HG03196 (cell line): Measurements from ENCODE around the gene VAC14.
"Not testable (repeated sequence)": the region's sequence is repeated elsewhere in the genome, so short reads cannot be mapped to it uniquely, and the experiment has no call there.

Experiments
- ATAC-seq: cut with Tn5 transposase; IDR thresholded peaks from one replicate; pipeline ENCODE4 v1.9.1; 2021; ENCODE audit not compliant: unreplicated experiment

Gene VAC14

DNA sequence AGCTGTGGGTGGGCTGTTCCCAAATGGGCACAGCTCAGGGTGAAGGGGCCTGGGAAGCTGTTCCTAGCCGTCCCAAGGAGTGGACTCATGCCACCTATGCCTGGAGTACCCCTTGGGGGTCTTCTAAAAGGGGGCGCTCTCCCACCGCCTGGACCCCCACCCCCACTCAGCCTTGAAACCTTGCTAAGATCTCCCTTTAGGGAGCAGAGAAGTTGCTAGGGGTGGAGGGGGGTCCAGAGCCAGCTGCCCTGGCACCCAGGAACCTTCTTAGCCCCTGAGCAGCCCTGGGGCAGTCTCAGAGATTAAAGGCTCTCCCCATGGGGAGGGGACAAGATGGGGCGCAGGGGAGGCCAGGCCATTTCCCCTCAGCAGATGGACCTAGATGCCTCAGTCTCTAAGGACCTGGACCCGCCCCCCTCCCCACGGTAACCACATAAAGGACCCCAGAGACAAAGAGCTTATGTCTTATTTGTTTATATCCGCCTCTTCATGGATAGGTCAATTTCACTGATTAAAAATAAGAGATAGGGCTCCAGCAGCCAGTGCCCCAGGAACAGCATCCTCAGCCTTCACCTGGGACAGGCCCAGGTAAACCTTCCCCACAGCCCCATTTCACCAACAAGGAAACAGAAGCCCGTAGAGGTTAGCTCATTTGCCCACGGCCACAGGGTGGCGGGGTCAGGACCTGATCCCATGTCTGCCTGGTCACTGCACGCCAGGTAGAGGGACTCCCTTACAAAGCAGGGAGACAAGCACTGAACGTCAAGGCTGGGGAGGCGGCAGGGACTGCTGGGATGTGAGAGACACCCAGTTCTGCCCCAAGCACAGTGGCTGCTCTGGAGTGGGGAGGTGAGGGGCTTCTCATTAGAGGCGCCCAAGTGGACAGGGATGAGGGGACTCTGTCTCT lies 118.5 kb downstream of the VAC14 start:
- no peak for ATAC-seq

DNA sequence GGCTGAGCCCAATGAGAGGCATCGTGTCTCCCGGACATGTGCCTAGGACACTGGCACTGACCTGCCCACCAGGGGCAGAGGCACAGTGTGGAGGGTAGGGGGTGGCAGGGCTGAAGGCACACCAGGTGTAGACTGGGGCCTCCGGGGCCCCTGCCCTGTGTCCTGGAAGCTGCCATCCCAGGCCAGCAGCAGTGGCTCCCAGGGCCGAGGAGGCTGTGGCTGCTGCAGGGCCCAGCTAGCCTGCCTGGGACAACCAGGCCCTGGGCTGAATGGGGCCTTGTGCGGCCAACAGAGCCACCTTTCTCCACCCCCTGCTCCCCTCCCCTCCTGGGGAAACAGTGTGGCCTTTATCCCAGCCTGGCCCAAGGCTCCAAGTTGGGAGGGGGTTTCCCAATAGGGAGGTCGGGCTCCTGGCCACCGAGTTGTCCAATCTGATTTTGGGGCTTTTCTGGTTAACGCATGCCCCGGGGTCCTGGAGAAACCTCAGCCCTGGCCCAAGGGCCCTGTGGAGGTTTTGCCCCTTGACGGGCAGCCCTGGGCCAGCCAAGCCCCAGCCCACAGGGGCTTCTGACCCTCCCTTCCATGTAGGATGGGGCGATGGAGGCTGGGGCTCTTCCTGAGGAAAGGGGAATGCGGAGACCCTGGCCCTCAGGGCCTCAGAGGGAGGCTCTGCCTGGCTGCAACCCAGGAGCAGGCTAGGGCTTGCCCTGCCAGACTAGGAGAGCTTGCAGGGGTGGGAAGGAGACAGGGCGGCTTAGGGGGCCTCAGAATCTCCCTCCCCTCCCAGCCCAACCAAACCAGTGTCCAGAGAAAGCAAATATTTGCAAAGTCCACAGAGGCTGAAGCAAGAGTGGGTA lies 119.3 kb downstream of the VAC14 start:
- ATAC-seq, result no peak

DNA sequence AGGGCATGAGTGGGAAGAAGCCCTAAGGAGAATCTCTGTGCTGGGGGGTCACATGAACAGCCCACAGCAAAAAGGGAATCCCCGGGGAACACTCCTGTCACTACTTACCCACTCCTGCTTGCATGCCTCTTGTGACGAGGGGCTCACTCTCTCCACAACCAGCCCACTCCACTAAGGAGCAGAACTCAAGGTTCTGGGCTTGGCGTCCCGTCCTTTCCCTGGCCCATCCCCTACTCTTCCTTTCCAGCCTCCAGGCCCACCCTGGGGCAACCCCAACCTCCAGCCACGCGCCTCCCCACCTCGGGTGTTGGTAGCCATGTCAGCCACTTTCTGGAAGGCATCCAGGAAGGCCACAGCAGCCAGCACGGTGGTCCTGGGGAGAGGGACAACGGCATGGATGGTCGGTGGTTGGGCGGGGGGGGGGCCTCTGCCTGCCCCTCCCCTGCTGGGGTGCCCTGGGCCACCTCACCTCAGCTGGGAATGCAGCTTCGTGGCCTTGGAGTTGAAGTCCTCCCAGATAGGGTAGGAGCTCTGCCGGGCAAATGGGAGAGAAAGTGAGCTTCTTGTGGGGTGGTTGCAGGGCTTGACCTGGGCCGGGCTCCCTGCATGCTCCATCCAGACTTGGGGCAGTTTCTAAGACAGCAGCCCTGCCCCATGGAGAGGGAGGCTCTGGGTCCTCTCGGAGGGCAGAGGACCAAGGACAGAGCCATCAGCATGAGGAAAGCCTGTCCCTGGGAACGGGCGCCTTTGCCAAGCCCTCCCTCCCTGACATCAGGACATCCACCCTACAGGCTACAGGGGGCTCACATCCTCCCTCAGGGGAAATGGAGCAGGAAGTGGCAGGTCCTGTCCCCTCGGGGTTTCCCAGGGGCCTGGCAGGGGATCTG lies 120.2 kb downstream of the VAC14 start:
- no peak for ATAC-seq

DNA sequence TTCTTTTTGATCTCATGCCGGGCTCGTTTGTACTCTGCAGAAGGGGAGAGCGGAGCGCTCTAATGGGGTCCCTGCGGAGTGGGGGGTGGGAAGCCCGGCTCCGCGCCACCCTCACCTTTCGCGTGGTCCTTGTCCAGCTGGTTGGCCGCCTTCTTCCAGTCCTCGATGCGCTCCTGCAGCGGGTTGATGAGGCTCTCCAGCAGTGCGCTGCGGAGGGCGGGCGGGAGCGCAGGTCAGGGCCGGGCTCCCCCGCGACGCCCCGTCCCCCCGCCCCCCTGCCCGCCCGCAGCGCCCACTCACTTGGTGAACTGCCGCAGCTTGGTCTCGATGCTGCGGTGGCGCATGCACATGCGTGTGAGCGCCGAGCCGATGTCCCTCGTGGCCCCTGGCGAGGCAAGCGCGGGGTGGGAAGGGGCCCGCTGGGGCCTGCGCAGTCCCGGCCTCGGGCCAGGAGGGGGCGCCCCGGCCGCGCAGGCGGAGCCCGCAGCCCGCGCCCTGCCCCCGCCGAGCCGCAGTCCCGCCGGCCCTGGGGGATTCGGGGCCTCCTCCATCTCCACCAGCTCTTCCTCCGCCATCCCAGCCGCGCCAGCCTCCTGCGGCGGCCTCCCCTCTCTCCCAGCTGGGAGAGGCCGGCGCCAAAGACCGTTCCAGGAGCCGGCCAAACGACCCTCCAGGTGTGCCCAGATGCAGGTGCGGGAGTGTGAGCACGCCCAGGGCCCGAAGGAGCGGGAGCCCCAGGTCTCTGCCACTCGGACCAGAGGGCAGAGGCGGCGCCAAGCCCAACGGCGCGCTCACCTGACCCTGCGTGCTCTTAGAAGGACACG lies 121.1 kb downstream of the VAC14 start:
- no peak for ATAC-seq

DNA sequence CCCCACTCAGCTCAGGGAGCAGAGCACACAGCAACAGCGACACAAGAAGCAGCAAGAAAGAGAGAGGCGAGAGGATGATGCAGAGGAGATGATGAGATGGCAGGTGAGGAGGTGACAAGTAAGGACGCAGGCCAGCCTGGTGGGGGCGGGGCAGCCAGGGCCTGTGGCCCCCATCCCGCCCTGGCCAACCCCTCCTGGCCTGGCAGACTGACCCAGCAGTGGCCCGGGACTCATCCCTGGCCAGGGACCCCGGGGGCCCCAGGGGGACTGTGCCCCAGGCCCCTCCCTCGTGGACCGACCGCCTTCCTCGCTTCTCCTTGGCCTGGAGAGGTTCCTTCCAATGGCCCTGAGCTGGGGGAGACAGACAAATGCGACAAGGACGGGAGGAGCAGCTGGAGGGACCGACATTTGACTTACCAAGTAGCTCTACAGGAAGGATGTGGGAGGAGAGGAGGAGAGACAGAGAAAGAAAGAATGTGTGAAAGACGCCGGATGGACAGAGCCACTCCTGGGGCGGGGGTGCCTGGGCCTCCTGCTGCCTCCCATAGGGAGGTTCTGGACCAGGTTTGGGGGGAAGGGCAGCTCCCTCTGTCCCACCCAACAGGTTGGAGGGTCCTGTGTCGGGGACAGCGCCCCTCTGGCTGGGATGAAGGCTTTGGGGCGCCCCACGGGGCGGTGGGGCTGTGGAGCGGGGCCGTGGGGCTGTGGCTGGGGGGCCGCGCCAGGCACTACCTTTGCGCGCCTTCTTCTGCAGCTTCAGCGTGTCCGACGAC lies 121.9 kb downstream of the VAC14 start:
- no peak for ATAC-seq

DNA sequence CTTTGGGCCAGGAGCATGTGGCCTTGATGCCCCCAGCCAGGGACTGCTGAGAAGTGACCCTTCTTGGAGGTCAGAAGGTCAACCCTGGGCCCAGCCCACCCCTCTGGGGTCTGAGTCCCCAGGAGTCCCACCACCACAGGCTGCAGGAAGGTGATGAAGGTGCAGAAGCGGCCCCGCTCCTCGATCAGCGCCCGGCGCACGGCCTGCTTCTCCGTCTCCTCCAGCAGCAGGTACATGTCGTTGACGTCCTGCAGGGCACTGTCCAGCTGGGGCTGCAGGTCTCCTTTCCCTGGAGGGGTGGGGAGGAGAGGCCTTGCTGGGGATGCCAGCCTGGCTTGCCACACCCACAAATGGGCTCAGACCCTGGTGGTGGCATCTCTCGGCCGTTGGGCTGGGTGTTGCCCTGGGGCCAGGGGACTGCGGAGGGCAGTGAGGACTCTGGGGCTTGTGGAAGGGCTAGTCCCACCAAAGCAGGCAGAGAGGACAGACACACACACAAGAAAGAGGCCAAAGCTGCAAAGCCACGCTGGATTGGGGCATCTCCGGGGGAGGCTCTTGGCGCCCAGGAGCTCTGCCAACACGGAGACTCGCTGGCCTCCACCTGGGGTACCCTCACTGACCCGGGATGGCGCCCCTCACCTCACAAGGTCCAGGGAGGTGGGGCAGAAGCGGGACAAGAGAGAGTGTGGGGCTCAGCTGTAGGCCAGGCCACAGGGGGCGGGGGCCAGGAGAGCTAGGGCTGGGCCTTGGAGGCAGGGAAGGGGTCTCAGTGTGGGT lies 122.6 kb downstream of the VAC14 start:
- ATAC-seq, result no peak

DNA sequence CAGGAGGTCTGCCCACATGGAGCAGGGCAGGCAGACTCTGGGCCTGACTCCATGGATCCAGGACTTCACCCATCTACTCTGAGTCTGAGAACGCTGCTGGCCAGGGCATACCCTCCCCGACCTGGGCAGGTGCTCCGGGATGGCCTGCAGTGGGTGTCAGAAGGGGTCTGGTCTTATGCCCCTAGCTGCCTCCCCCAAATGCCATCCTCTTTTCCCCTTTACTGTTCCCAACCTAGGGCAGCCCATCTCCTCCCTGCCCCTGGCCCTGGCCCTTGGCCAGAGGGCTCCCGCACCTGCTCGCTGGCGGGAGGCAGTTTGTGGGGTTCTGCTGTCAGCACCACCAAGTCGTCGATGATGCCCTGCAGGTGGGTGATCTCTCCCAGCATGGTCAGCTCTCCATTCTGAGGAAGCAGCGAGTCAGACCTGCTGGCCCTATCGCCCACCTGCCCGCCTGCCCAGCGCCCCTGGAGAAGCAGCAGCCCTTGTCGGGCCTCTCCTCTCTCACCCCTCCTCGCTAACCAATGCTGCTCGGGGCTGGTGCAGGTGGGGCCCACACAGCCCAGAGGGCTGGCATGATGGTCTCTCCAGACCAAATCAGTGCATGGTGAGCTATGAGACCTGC lies 123.3 kb downstream of the VAC14 start:
- no peak for ATAC-seq

DNA sequence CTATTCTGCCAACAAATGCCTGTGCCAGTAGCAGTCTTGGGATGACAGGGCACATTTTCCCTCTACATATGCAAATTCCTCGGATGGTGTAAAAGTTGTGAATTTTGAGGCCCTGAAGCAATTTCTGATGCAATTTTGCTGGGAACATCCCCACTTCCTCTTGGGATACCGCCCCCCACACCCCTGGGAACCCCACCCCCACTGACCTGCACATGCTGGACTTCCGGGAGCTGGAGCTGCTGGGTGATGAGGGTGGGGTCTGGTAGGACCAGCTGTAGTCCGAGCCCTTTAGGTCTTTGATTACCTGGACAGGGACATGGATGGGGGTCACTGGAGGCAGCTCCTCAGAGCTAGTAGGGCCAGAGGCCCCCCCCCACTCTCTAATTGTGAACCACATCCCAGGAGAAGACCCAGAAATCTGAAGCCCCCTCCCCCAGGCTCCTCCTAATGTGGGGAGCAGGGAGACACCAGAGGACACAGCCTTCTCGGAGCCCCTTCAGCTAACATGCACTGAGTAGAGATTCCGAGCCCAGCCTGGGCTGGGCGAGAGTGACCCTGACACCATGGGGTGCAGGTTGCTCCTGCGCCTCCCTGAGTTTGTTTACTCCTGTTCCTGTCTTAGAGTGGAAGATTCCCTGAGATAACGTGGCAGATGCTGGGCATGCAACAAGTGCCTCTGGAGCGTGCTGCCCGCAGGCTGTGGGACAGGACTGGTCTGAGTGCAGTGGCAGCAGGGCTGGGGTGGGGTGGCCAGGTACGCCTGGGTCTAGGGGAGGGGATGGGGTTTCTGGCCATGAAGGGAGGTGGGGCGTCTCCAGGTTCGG lies 124.1 kb downstream of the VAC14 start:
- no peak for ATAC-seq

DNA sequence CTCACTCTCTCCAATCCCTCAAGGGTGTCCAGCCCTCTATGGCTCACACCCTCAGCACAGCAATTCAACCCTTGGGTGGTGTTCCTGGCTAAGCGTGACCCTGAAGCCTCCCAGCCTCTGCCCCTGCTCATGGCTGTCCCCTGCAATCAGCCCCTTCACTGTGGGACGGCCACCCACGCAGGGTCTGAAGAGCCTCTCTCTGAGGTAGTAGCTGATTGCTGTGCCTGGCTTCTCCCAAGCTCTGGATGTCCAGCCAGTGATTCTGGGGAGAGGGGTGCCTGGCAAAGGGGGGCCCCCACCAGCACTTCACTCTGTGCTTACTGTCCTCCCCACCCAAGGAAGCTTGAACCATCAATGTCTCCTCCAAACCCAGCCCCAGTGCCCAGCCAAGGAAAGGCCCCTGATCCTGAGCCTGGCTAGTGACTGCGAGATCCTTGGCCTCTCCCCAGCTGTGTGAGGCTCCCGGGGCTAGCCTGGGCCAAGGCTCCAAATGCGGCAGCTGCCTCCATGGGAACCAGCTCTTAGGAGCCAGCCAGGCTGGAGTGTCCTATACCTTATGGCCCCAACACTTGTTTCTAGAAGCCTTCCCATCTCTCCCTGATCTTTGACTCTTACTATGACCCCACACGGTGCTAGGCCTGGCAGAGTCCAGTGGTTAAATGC lies 125.0 kb downstream of the VAC14 start:
- ATAC-seq, result no peak

DNA sequence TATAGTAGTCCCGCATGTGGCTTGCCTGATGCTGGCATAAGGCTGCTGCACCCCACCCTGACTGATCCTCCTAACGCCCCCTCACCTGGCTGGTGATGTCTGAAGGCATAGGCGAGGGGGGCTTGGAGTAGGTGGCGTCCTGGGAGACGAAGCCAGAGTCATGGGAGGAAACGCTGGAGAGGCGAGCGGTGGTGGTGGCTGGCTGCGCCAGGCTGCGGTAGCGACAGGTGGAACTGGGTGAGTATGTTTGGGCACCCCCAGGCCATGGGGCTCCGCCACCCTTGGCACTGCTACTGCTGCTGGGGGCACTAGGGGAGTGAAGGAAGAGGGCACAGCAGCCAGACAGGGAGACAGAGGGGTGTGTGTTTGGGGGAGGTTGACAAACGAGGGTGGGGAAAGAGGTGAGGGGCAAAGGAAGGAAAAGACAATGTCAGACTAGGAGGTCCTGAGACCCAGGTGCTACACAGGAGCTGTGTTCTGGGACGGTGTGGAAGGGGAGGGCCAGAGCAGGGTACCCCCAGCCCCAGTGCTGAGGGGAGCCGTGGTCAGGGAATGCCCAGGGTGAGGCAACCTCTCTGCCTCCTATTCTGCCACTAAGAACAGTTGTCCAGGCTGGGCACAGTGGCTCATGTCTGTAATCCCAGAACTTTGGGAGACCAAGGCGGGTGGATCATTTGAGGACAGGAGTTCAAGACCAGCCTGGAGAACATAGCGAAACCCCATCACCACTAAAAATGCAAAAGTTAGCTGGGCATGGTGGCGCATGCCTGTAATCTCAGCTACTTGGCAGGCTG lies 126.5 kb downstream of the VAC14 start:
- ATAC-seq, result no peak

DNA sequence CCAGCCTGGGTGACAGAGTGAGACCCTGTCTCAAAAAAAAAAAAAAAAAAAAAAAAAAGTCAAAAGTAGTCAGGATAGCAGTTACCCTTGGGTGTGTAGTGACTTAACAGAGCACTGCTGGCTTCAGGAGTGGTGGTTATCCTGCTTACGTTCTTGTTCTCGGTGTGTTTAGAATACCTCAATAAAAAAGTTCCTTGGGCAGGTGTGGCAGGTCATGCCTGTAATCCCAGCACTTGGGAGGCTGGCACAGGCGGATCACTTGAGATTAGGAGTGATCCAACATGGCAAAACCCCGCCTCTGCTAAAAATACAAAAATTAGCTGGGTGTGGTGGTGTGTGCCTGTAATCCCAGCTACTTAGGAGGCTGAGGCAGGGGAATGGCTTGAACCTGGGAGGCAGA lies 130.0 kb downstream of the VAC14 start:
- not testable (repeated sequence) for ATAC-seq

DNA sequence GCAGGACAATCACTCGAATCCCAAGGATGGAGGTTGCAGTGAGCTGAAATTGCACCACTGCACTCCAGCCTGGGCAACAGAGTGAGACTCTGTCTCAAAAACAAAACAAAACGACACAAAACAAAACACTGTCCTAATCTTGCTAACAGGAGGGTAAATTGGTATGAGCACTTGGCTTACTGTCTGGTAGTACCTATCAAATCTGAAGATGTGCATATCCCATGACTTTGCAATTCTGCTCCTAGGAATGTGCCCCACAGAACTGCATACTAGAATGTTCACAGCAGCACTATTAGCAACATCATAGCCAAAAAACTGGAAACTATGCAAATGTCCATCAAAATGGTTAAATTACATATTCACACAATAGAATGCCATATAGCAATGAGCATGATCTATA lies 130.8 kb downstream of the VAC14 start:
- no peak for ATAC-seq

DNA sequence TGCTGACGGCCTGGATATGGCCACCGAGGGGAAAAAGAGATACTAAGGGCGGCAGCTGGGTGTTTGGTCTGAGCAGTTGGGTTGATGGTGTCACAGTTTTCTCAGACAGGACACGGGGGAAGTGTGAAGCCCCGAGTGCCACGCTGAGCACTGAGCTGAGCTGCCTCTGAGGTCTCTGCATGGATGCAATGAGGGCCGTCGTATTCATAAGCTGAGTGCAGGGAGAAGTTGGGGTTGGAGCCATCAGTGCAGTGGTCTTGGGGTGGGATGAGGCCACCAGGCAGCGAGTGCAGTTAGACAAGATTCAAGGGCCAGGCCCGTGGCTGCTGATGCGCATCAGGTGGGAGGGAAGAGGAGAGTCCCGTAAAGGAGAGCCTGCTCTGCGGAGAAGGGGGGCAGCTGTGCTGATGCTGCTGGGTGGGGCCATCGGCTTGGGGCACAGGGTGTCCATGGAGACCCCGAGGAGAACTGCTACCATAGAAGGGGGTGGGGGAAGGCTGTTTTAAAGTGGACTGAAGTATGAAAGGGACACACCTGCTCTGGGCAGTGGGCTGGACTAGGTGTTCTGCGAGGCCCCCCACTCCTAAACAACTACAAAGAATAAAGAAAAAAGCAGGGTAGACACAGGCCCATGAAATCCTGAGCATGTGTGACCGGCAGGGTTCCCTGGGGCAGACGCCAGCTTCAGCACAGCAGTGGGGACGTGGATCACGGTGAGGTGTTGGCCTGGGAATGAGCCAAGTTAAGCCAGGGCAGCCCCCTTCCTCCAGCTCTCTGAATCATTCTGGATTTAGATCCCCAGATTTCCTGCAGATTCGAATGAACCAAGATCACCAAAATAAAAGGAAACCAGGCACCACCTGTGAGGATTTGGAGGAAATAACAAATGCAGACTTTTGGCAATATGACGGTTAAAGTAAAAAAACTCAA lies 134.9 kb downstream of the VAC14 start:
- ATAC-seq, result no peak

DNA sequence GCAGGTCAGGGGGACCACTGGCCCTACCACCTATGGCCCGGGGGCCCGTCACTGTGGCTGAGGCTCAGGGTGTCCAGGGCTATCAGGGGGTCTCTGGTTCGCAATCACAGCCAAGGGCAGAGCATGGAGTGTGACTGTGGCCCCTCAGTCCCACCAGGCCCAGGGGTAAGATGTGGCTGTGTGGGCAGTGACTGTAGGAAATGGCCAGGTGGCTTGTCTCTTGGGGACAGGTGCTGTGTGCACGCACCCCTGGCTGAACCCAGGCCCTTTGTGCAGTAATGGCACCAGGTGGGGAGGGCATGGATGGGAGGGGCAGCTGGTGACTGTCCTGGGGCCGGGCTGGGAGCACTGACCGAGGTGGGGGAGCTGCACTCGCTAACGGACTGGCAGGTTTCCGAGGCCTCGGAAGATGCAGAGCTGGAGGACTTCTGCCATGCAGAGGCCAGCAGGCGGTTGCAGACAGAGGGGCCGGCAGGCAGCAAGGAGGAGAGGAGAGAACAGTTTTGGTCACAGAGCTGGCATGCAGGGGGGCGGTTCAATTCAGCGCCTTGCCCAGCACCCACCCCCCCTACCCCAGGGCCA lies 135.8 kb downstream of the VAC14 start:
- no peak for ATAC-seq
